GM12875 (cell line): ENCODE results near the gene RAB6B.

ENCODE experiments used
- H3K4me3 ChIP-seq: one replicate; pipeline ENCODE4 v1.5.1; 2011; ENCODE audit warnings: low read depth, low read length, control low read depth
- CTCF ChIP-seq: IDR thresholded peaks from 2 replicates; pipeline ENCODE4 v1.5.1; 2011; ENCODE audit warnings: low read depth, mild to moderate bottlenecking, control low read depth, inconsistent platforms, low read length, moderate library complexity, borderline replicate concordance; ENCODE audit not compliant: insufficient read depth

The RAB6B gene

GRCh38 chr3:133934996-133935842, 39.5 kb upstream of the RAB6B start:
- no peak overlapping the region for H3K4me3 ChIP-seq
- no peak for TF ChIP-seq CTCF

- no peak overlapping the region for H3K4me3 ChIP-seq
- no peak for TF ChIP-seq CTCF
These were observed 38.6 kb upstream of the RAB6B start for GRCh38 chr3:133934073-133934970.

GRCh38 chr3:133933097-133934024, 37.7 kb upstream of the RAB6B start:
- TF ChIP-seq CTCF, result no peak
- H3K4me3 ChIP-seq, result no peak overlapping the region

- no peak overlapping the region for H3K4me3 ChIP-seq
- no peak for TF ChIP-seq CTCF
These were observed 36.3 kb upstream of the RAB6B start for GRCh38 chr3:133932009-133932408.

GRCh38 chr3:133931084-133931483, 35.4 kb upstream of the RAB6B start:
- no peak for TF ChIP-seq CTCF
- no peak overlapping the region for H3K4me3 ChIP-seq

GRCh38 chr3:133930341-133930933, 34.8 kb upstream of the RAB6B start:
- peak; percentile 56; the same call in 1 of the 2 replicates for TF ChIP-seq CTCF
- H3K4me3 ChIP-seq, result no peak overlapping the region
